ENCODE results near the gene CNTN1. TPM values are rescaled to one million over a fixed set of nuclear protein-coding genes. Genes with fewer than 3 reads are reported as not detected.
A peak's percentile ranks its signal among the peaks of the same experiment; 100 is the strongest.

Gene CNTN1
- total and polyA plus RNA-seq, 9 of the 15 experiments (the other 6 are each of a cell fraction or from before 2014, with no cell fraction given), result 0.16 TPM; not detected in 8

GRCh38 chr12:41121374-41121773 lies 429.1 kb downstream of the CNTN1 start:
- FAIRE-seq (no peak), DNase-seq (ENCODE audit: extremely low read depth in 1 of 4, low spot score in 3 of 4) (no peak), ATAC-seq (no peak)
- Histone ChIP-seq H3K9me1 (ENCODE audit: control insufficient read depth, insufficient read depth, low read length) (no peaks in the 10 kb centered on the region), H3K9me3 (replicated peaks; ENCODE audit: control insufficient read depth, insufficient read depth, low read depth, low read length) (no peaks in the 10 kb centered on the region; the same call in 1 of the 2 replicates), H3K9ac (ENCODE audit: insufficient read depth in 1 of 2, low read depth in 2 of 2, low read length in 2 of 2) (no peak overlapping the region), H3K4me2 (ENCODE audit: insufficient read depth, low read length) (no peak overlapping the region), H3K4me3 (no peak overlapping the region), H3K27me3 (ENCODE audit: control insufficient read depth in 2 of 2, insufficient read depth in 2 of 2, low read length in 2 of 2) (no peaks in the 10 kb centered on the region), H4K20me1 (replicated peaks; ENCODE audit: control insufficient read depth, insufficient read depth, low read length) (no peaks in the 10 kb centered on the region), H3K79me2 (ENCODE audit: control insufficient read depth, insufficient read depth, low read length) (no peaks in the 10 kb centered on the region), H3K36me3 (ENCODE audit: control insufficient read depth, insufficient read depth, low read length) (no peaks in the 10 kb centered on the region), H3K27ac (ENCODE audit: extremely low read depth, low read depth, low read length) (no peak overlapping the region), H2AFZ (ENCODE audit: low read depth, low read length) (no peak overlapping the region), H3K4me1 (replicated peaks in 1 of 2; ENCODE audit: control insufficient read depth in 2 of 2, insufficient read depth in 2 of 2, low read length in 2 of 2) (no peaks in the 10 kb centered on the region)
- CTCF ChIA-PET (ENCODE audit: low intra/inter-chr PET ratio), result no interaction called here
- in situ Hi-C loops (cut with MboI), result no loop called here
- BruUV-seq (replicated peaks), result no TSS peak
- POLR2A ChIA-PET, result no interaction called here
- intact Hi-C loops (cut with micrococcal nuclease), result no loop called here
- TF ChIP-seq MAFK (IDR thresholded peaks at IDR 0.05; ENCODE audit: low read length), result peak; percentile 65
- TF ChIP-seq MED1 (CRISPR knock-in tag; IDR thresholded peaks at IDR 0.05; ENCODE audit: borderline replicate concordance), result no peak
- no peak for TF ChIP-seq THRAP3 (IDR thresholded peaks at IDR 0.05; ENCODE audit: borderline replicate concordance)
- no peak for TF ChIP-seq PYGO2 (tag; IDR thresholded peaks at IDR 0.05)
- TF ChIP-seq CEBPG (CRISPR knock-in tag; IDR thresholded peaks at IDR 0.05), result no peak
- no peak for TF ChIP-seq CEBPG (tag; conservative IDR thresholded peaks at IDR 0.05 in 1 of 2, IDR thresholded peaks at IDR 0.05 in 1 of 2)
- TF ChIP-seq ZNF589 (CRISPR knock-in tag; IDR thresholded peaks at IDR 0.05; ENCODE audit: low read depth), result no peak
- peak; percentile 50 for TF ChIP-seq MAFG (tag; conservative IDR thresholded peaks at IDR 0.05)
- TF ChIP-seq BRF1 (IDR thresholded peaks at IDR 0.05; ENCODE audit: borderline replicate concordance, extremely low read depth, insufficient read length), result no peak
- TF ChIP-seq C11orf30 (IDR thresholded peaks at IDR 0.05; ENCODE audit: low read depth), result peak; percentile 22; the same call in 1 of the 2 replicates
- TF ChIP-seq PML (IDR thresholded peaks at IDR 0.05; ENCODE audit: low read length), result no peak
- no peak for TF ChIP-seq HNRNPLL (IDR thresholded peaks at IDR 0.05; ENCODE audit: low read depth, low read length, poor library complexity, severe bottlenecking)
- TF ChIP-seq ZNF316 (IDR thresholded peaks at IDR 0.05), result peak; percentile 61
- TF ChIP-seq TAF9B (IDR thresholded peaks at IDR 0.05; ENCODE audit: partially characterized antibody), result no peak
- no peak for TF ChIP-seq ZNF57 (CRISPR knock-in tag; IDR thresholded peaks at IDR 0.05)
- TF ChIP-seq GTF2B (IDR thresholded peaks at IDR 0.05; ENCODE audit: extremely low read depth, insufficient read length), result no peak
- no peak for TF ChIP-seq RBM14 (IDR thresholded peaks at IDR 0.05; ENCODE audit: borderline replicate concordance, insufficient read depth, low read depth, low read length)
- TF ChIP-seq MTA1 (IDR thresholded peaks at IDR 0.05; ENCODE audit: borderline replicate concordance), result no peak
- no peak for TF ChIP-seq THRB (CRISPR knock-in tag; conservative IDR thresholded peaks at IDR 0.05)
- no peak for TF ChIP-seq NR1H2 (CRISPR knock-in tag; IDR thresholded peaks at IDR 0.05)
- no peak for TF ChIP-seq BMI1 (IDR thresholded peaks at IDR 0.05; ENCODE audit: low read length)
- TF ChIP-seq ZNF253 (CRISPR knock-in tag; conservative IDR thresholded peaks at IDR 0.05), result no peak
- no peak for TF ChIP-seq FOS (IDR thresholded peaks at IDR 0.05; ENCODE audit: extremely low read depth, insufficient read length)
- no peak for TF ChIP-seq USF1 (CRISPR knock-in tag; IDR thresholded peaks at IDR 0.05)
- TF ChIP-seq MCM7 (IDR thresholded peaks at IDR 0.05), result no peak
- peak; percentile 61 for TF ChIP-seq MAFF (IDR thresholded peaks at IDR 0.05; ENCODE audit: low read length)
